CD14-positive monocyte (primary cell): ENCODE results near the gene BAIAP2L2. TPM values are rescaled to one million over a fixed set of nuclear protein-coding genes. Genes with fewer than 3 reads are reported as not detected.
"Not testable (repeated sequence)": the region's sequence is repeated elsewhere in the genome, so short reads cannot be mapped to it uniquely, and the experiment has no call there.

Source experiments
- DNase-seq, 3 donors: peaks; one replicate each; pipeline ENCODE4 v3.0.0-alpha.2; 2011 to 2022
- H2AFZ ChIP-seq: 2 replicates; pipeline ENCODE4 v1.6.0; 2012; ENCODE audit warnings: mild to moderate bottlenecking, low read depth, low read length, inconsistent platforms; ENCODE audit not compliant: insufficient read depth, poor library complexity, severe bottlenecking
- H3K27ac ChIP-seq, 2 donors: 1 replicate in 1 of 2; 2 replicates in 1 of 2; pipeline ENCODE4 v1.5.1; 2012 to 2013; ENCODE audit warnings: low read length in 2 of 2, control low read depth in 1 of 2, inconsistent platforms in 1 of 2, low read depth in 1 of 2, mild to moderate bottlenecking in 1 of 2
- H3K27me3 ChIP-seq, 2 donors: one replicate each; pipeline versions ENCODE4 v1.6.0 to v1.6.1; 2011 to 2013; ENCODE audit warnings: low read length in 2 of 2; ENCODE audit not compliant: control insufficient read depth in 2 of 2, insufficient read depth in 2 of 2
- H3K36me3 ChIP-seq, 2 donors: replicated peaks in 1 of 2; 1 replicate in 1 of 2; 2 replicates in 1 of 2; pipeline versions ENCODE4 v1.5.1 to v1.6.1; 2012 to 2013; ENCODE audit warnings: low read length in 2 of 2, control low read depth in 1 of 2, inconsistent platforms in 1 of 2, mild to moderate bottlenecking in 1 of 2; ENCODE audit not compliant: insufficient read depth in 2 of 2, control insufficient read depth in 1 of 2
- H3K4me1 ChIP-seq, 2 donors: 1 replicate in 1 of 2; 2 replicates in 1 of 2; pipeline versions ENCODE4 v1.5.1 to v1.6.1; 2012 to 2013; ENCODE audit warnings: low read length in 2 of 2, control low read depth in 1 of 2, inconsistent platforms in 1 of 2, mild to moderate bottlenecking in 1 of 2, moderate library complexity in 1 of 2; ENCODE audit not compliant: insufficient read depth in 2 of 2, control insufficient read depth in 1 of 2
- H3K4me2 ChIP-seq: replicated peaks from 2 replicates; pipeline ENCODE3; 2012; ENCODE audit warnings: low read length, moderate library complexity, mild to moderate bottlenecking; ENCODE audit not compliant: poor library complexity, severe bottlenecking; ENCODE audit errors: extremely low read depth
- H3K4me3 ChIP-seq, 3 experiments: fragments of 200-600 bp in 1 of 3; sonication (generic) in 1 of 3; replicated peaks in 1 of 3; 1 replicate in 2 of 3; 2 replicates in 1 of 3; pipeline ENCODE4 v1.5.1; 2011 to 2013; ENCODE audit warnings: low read length in 3 of 3, mild to moderate bottlenecking in 3 of 3, control low read depth in 2 of 3, low read depth in 2 of 3, inconsistent platforms in 1 of 3, moderate library complexity in 1 of 3
- H3K79me2 ChIP-seq: 2 replicates; pipeline ENCODE4 v1.6.0; 2012; ENCODE audit warnings: mild to moderate bottlenecking, control low read depth, inconsistent platforms, low read length, moderate library complexity; ENCODE audit not compliant: insufficient read depth
- H3K9ac ChIP-seq: 2 replicates; pipeline ENCODE4 v1.6.0; 2017; ENCODE audit warnings: low read length, mild to moderate bottlenecking; ENCODE audit not compliant: insufficient read depth, poor library complexity, severe bottlenecking
- H3K9me3 ChIP-seq, 2 donors: replicated peaks in 1 of 2; 1 replicate in 1 of 2; 2 replicates in 1 of 2; pipeline versions ENCODE4 v1.5.1 to v1.6.1; 2012 to 2013; ENCODE audit warnings: low read length in 2 of 2, control low read depth in 1 of 2; ENCODE audit not compliant: control insufficient read depth in 1 of 2, insufficient read depth in 1 of 2
- H4K20me1 ChIP-seq: 2 replicates; pipeline ENCODE4 v1.6.0; 2012; ENCODE audit warnings: mild to moderate bottlenecking, low read length, control low read depth, moderate library complexity; ENCODE audit not compliant: insufficient read depth
- H3K27ac Mint-ChIP-seq, 7 donors: one replicate each; pipeline ENCODE4 v1.8.0; 2020; ENCODE audit warnings: mild to moderate bottlenecking in 7 of 7, mixed read lengths in 7 of 7, moderate library complexity in 6 of 7, inconsistent platforms in 2 of 7
- H3K27me3 Mint-ChIP-seq, 3 donors: one replicate each; pipeline ENCODE4 v1.8.0; 2021 to 2022; ENCODE audit warnings: low read depth in 3 of 3, mild to moderate bottlenecking in 3 of 3, mixed read lengths in 3 of 3, moderate library complexity in 3 of 3, inconsistent platforms in 1 of 3
- H3K36me3 Mint-ChIP-seq, 2 donors: one replicate each; pipeline ENCODE4 v1.8.0; 2020; ENCODE audit warnings: mixed read lengths in 2 of 2, inconsistent platforms in 1 of 2, mild to moderate bottlenecking in 1 of 2
- H3K4me1 Mint-ChIP-seq: one replicate; pipeline ENCODE4 v1.8.0; 2020; ENCODE audit warnings: mild to moderate bottlenecking, mixed read lengths
- H3K4me3 Mint-ChIP-seq, 2 donors: one replicate each; pipeline ENCODE4 v1.8.0; 2020; ENCODE audit warnings: mild to moderate bottlenecking in 2 of 2, mixed read lengths in 2 of 2, moderate library complexity in 1 of 2
- H3K9me3 Mint-ChIP-seq, 7 donors: one replicate each; pipeline ENCODE4 v1.8.0; 2020 to 2022; ENCODE audit warnings: mixed read lengths in 7 of 7, mild to moderate bottlenecking in 6 of 7, moderate library complexity in 6 of 7, inconsistent platforms in 2 of 7
- WGBS: methylation state at CpG from one replicate; pipeline ENCODE4 v1.1.5; 2013; ENCODE audit warnings: missing lambda C conversion rate; ENCODE audit not compliant: insufficient coverage; 5-methylcytosine and 5-hydroxymethylcytosine counted together
- intact Hi-C, 2 donors: fragments of 100-400 bp; cut with micrococcal nuclease; formaldehyde crosslinking; loops; one replicate each; pipeline versions ENCODE4 v1.15.0 to v1.15.1; 2023
- polyA plus RNA-seq, 3 donors: library from polyadenylated mRNA; depleted of rRNA in 1 of 3; unstranded in 2 of 3; stranded (reverse) in 1 of 3; fragments of 300-500 nt in 2 of 3; fragments of >200 nt in 1 of 3; fragmentation: Illumina TruSeq in 2 of 3; gene quantifications; 1 replicate in 2 of 3; 2 replicates in 1 of 3; pipeline ENCODE4 v1.2.3, GENCODE V29; 2012 to 2021
- TF ChIP-seq, protein P1 (sequence below): fragments of 200-600 bp; IDR thresholded peaks from one replicate; pipeline ENCODE4 v1.8.0; 2022; ENCODE audit warnings: antibody characterized with exemption, mild to moderate bottlenecking

Gene BAIAP2L2
- polyA plus RNA-seq, 3 donors, result 0.11 TPM; not detected in 2

DNA sequence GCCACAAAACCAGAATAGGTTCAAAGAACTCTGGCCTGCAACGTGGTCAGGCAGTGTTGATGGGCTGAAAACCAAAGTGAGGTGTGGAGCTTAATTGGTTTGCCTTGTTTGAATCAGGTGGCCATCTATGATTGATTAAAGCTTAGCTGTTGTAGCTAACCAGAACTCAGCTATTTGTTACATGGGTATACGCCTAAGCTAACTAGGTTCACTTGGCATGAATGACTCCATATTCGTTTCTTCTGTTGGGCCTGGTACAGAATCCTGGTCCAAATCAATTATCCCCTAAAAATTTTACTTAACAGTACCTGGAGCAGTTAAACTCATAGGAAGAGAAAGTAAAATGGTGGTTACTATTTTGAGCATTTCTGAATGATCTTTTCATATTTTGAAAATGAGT, 7.7 kb upstream of the BAIAP2L2 start:
- H3K27me3 ChIP-seq, result no peaks in the 10 kb centered on the region
- TF ChIP-seq, protein P1, sequence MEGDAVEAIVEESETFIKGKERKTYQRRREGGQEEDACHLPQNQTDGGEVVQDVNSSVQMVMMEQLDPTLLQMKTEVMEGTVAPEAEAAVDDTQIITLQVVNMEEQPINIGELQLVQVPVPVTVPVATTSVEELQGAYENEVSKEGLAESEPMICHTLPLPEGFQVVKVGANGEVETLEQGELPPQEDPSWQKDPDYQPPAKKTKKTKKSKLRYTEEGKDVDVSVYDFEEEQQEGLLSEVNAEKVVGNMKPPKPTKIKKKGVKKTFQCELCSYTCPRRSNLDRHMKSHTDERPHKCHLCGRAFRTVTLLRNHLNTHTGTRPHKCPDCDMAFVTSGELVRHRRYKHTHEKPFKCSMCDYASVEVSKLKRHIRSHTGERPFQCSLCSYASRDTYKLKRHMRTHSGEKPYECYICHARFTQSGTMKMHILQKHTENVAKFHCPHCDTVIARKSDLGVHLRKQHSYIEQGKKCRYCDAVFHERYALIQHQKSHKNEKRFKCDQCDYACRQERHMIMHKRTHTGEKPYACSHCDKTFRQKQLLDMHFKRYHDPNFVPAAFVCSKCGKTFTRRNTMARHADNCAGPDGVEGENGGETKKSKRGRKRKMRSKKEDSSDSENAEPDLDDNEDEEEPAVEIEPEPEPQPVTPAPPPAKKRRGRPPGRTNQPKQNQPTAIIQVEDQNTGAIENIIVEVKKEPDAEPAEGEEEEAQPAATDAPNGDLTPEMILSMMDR, result no peak
- no peak overlapping the region for H3K4me3 ChIP-seq
- WGBS, result 100% methylated on average over 1 of the region's 3 CpGs
- H3K79me2 ChIP-seq, result no peaks in the 10 kb centered on the region
- Mint-ChIP-seq H3K36me3 (no peaks in the 10 kb centered on the region), H3K9me3 (peaks cover 0 to 2% (median 0%) of the 10 kb centered on the region in 7 donors), H3K27me3 (peaks cover 1 to 2% (median 1%) of the 10 kb centered on the region in 3 donors), H3K4me1 (no peaks in the 10 kb centered on the region), H3K27ac (peak overlapping the region in 1 of 7 donors; percentile 50), H3K4me3 (no peak overlapping the region)
- H3K27ac ChIP-seq, result no peak overlapping the region
- intact Hi-C loops, result loop anchor here in 1 of 2 donors (5.0 kb wide), 1 partner anchor 109 kb away; no protein-coding TSS in a partner anchor
- H3K9ac ChIP-seq, result no peak overlapping the region
- H3K9me3 ChIP-seq, result no peaks in the 10 kb centered on the region
- no peaks in the 10 kb centered on the region for H3K4me1 ChIP-seq
- no peak overlapping the region for H2AFZ ChIP-seq
- no peaks in the 10 kb centered on the region for H3K36me3 ChIP-seq
- H4K20me1 ChIP-seq, result no peaks in the 10 kb centered on the region
- H3K4me2 ChIP-seq, result no peak overlapping the region
- DNase-seq, result no peak

DNA sequence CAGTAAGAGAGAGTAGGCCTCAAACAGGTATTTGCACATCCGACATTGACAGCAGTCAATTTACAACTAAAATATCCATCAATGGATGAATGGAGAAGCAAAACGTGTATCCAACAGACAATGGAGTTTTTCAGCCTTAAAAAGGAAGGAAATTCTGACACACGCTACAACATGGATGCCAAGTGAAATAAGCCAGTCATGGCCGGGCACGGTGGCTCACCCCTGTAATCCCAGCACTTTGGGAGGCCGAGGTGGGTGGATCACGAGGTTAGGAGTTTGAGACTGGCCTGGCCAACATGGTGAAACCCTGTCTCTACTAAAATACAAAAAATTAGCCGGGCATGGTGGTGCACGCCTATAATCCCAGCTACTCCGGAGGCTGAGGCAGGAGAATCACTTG, 7.1 kb upstream of the BAIAP2L2 start:
- H3K4me3 Mint-ChIP-seq, H3K27me3 ChIP-seq, H3K79me2 ChIP-seq, H3K4me2 ChIP-seq, H3K27ac ChIP-seq, H3K9me3 Mint-ChIP-seq, H4K20me1 ChIP-seq, H3K36me3 Mint-ChIP-seq, H3K27me3 Mint-ChIP-seq, DNase-seq, H3K9ac ChIP-seq, H3K4me1 Mint-ChIP-seq, H3K9me3 ChIP-seq, H2AFZ ChIP-seq, H3K36me3 ChIP-seq, H3K4me3 ChIP-seq, H3K4me1 ChIP-seq: not testable (repeated sequence)
- WGBS, result 93% methylated on average over 5 of the region's 10 CpGs
- peak overlapping the region in 1 of 7 donors; percentile 21 for H3K27ac Mint-ChIP-seq
- intact Hi-C loops, result loop anchor here in 1 of 2 donors (5.0 kb wide), 1 partner anchor 110 kb away; no protein-coding TSS in a partner anchor
